LHCN-M2 (cell line): ENCODE results near the gene BSG. TPM values are rescaled to one million over a fixed set of nuclear protein-coding genes. Genes with fewer than 3 reads are reported as not detected.
"Not testable (repeated sequence)": the region's sequence is repeated elsewhere in the genome, so short reads cannot be mapped to it uniquely, and the experiment has no call there.

Experiments
- DNase-seq: peaks from one replicate; pipeline ENCODE4 v3.0.0-alpha.2; 2012; ENCODE audit warnings: low read depth
- total RNA-seq: library from RNA; depleted of rRNA; stranded (reverse); fragments of >200 nt; gene quantifications from 2 replicates; pipeline ENCODE4 v1.2.3, GENCODE V29; 2014

BSG gene
- total RNA-seq, 1 experiment from 2014 or later = 746 TPM

- no peak for DNase-seq
Measured at GRCh38 chr19:604355-604754, 32.0 kb downstream of the BSG start.

- DNase-seq = not testable (repeated sequence)
Measured at GRCh38 chr19:605061-605971, 32.9 kb downstream of the BSG start.

- no peak for DNase-seq
Measured at GRCh38 chr19:607301-608154, 35.1 kb downstream of the BSG start.

- no peak for DNase-seq
Measured at GRCh38 chr19:608155-609003, 36.0 kb downstream of the BSG start.

GRCh38 chr19:609004-609346 is 36.6 kb downstream of the BSG start:
- DNase-seq = peak; percentile 58

GRCh38 chr19:610071-610800 is 37.8 kb downstream of the BSG start:
- DNase-seq = peak; percentile 23

- peak; percentile 83 for DNase-seq
Measured at GRCh38 chr19:610801-611480, 38.5 kb downstream of the BSG start.

- peak; percentile 98 for DNase-seq
Measured at GRCh38 chr19:611481-611868, 39.1 kb downstream of the BSG start.

GRCh38 chr19:612941-613340 is 40.5 kb downstream of the BSG start:
- DNase-seq = no peak

GRCh38 chr19:613732-614567 is 41.6 kb downstream of the BSG start:
- DNase-seq = no peak

GRCh38 chr19:615619-616018 is 43.2 kb downstream of the BSG start:
- no peak for DNase-seq

GRCh38 chr19:616062-616700 is 43.8 kb downstream of the BSG start:
- DNase-seq = no peak

GRCh38 chr19:616747-617526 is 44.5 kb downstream of the BSG start:
- no peak for DNase-seq

GRCh38 chr19:617551-618246 is 45.3 kb downstream of the BSG start:
- no peak for DNase-seq

GRCh38 chr19:618247-618619 is 45.8 kb downstream of the BSG start:
- DNase-seq = no peak

GRCh38 chr19:618674-619285 is 46.4 kb downstream of the BSG start:
- no peak for DNase-seq
